Hepatocyte (in vitro differentiated cells): ENCODE measurements around the gene NYNRIN.

Experiments
- EZH2 ChIP-seq: fragments of 200-600 bp; sonication (generic); IDR thresholded peaks from 2 replicates; pipeline ENCODE4 v1.6.1; 2016; ENCODE audit warnings: antibody characterized with exemption, mild to moderate bottlenecking, borderline replicate concordance
- EZH2phosphoT487 ChIP-seq: fragments of 200-600 bp; sonication (generic); IDR thresholded peaks from one replicate; pipeline ENCODE4 v1.6.1; 2018; ENCODE audit warnings: antibody characterized with exemption, mild to moderate bottlenecking, low read depth, moderate library complexity; ENCODE audit not compliant: unreplicated experiment, severe bottlenecking
- TF ChIP-seq, protein P1 (sequence below): fragments of 200-600 bp; sonication (generic); IDR thresholded peaks from 2 replicates; pipeline ENCODE4 v1.5.1; 2016; ENCODE audit warnings: antibody characterized with exemption, mild to moderate bottlenecking; ENCODE audit not compliant: poor library complexity

DNA sequence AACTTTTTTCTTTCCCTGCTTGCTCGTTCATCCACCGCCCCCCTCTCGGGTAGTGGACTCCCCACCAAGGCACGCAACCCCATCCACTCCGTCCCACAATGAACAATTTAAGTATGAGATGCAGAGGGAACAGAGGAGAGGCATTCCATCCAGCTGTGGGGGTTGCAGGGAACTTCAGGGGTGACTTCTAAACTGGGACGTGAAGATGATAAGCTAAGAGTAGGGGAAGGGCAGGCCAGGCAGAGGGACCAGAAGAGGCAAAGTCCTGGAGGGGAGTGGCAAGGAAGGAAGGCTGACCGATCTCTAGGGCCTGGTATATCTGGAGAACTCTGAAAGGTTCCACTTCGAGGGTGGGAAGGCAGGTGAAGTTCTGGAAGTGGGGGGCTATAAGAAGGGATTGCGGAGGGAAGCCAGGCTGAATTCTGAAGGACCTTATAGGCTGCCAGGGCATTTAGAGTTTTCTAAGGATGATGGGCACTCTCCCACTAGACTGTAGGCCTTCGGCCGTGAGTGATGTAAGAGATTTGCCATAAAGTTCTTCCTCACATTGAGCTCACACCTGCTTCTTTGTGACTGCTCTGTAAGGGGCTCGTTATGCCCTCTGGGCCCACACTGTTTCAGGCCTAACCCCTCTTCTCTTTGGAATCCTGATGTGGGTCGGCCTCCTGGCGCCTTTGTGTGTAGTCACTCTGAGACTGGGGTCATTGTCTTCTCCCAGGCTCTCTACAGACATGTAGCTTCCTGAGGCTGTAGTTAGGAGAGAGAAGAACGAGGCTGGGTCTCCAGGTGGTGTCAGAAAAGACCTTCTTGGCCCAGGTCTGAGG is 18.7 kb upstream of the NYNRIN start:
- TF ChIP-seq, protein P1, sequence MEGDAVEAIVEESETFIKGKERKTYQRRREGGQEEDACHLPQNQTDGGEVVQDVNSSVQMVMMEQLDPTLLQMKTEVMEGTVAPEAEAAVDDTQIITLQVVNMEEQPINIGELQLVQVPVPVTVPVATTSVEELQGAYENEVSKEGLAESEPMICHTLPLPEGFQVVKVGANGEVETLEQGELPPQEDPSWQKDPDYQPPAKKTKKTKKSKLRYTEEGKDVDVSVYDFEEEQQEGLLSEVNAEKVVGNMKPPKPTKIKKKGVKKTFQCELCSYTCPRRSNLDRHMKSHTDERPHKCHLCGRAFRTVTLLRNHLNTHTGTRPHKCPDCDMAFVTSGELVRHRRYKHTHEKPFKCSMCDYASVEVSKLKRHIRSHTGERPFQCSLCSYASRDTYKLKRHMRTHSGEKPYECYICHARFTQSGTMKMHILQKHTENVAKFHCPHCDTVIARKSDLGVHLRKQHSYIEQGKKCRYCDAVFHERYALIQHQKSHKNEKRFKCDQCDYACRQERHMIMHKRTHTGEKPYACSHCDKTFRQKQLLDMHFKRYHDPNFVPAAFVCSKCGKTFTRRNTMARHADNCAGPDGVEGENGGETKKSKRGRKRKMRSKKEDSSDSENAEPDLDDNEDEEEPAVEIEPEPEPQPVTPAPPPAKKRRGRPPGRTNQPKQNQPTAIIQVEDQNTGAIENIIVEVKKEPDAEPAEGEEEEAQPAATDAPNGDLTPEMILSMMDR, result no peak
- no peak for TF ChIP-seq EZH2
- no peak for TF ChIP-seq EZH2phosphoT487
